HG02852 (cell line): ENCODE measurements around the gene AGXT.

ENCODE experiments used
- ATAC-seq: cut with Tn5 transposase; IDR thresholded peaks from one replicate; pipeline ENCODE4 v1.9.1; 2021; ENCODE audit warnings: mild to moderate bottlenecking, moderate library complexity; ENCODE audit not compliant: unreplicated experiment

Gene AGXT

GRCh38 chr2:240868286-240869108, at the start of gene AGXT:
AGXT (plus strand) TSS chr2:240868824; CDS start chr2:240868866, 42 bp downstream.
- no peak for ATAC-seq

GRCh38 chr2:240819126-240819857, 49.3 kb upstream of the AGXT start:
- ATAC-seq: no peak

- no peak for ATAC-seq
Observed at GRCh38 chr2:240819858-240820606, 48.6 kb upstream of the AGXT start, which contains the start of gene KIF1A. KIF1A (minus strand) TSS chr2:240820219; CDS start chr2:240797752, 22,467 bp downstream.

- ATAC-seq: no peak
Observed at GRCh38 chr2:240820607-240821428, 47.8 kb upstream of the AGXT start.

DNA sequence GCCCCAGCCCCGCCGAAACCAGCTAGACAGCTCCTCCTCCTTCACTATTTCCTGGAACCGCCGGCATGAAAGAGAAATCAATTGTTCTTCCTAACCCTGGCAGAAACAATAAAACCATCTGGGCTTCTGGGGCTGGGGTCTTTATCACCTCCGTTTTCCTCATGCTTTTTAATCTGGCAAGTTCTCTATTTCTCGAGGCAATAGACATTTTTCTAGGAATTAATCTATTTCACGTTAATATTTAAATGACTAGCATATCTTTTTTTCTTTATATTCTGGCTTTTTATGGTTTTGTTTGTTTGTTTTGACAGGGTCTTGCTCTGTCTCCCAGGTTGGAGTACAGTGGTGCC, 47.2 kb upstream of the AGXT start:
- ATAC-seq: no peak

- ATAC-seq: no peak
Observed at GRCh38 chr2:240822280-240822847, 46.3 kb upstream of the AGXT start.

DNA sequence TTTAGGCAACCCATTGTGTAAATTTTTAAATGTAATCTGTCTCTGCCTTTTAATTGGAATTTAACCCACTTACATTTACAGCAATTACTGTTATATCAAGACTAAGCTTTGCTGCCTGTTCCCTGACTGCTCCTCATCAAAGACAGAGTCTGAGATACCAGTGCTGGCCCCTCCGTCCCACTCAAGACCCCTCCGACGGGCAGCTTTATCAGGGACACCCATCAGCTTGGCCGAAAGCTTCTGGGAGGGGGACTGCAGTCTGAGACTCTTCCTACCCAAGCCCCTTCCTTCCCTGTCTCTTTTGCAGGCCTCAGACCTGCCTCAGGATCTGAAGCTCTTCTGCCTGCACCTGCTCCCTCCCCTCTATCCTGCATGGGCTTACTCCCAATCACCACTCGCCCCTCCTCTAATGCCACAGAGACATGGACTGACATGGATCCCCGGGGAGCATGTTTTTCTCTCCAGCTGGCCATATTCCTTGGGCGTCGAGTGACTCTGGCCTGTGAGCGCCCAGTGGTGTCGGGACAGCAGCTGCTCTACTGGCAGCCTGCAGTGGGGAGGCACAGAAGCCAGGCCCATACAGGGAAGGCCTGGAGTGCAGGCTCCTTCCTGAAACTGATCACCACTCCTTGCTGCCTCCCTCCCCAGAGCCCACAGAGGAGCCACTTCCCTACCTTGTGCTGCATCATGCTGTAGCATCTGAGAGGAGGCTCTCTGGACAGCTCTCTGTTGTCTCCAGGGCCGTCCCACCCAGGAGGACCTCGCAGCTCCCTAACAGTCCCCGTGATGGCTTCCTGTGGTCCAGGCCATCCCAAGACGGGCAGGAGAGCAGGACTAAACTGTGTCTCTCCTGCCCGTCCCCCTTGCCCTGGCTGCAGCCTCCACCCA, 44.9 kb upstream of the AGXT start:
- ATAC-seq: no peak

DNA sequence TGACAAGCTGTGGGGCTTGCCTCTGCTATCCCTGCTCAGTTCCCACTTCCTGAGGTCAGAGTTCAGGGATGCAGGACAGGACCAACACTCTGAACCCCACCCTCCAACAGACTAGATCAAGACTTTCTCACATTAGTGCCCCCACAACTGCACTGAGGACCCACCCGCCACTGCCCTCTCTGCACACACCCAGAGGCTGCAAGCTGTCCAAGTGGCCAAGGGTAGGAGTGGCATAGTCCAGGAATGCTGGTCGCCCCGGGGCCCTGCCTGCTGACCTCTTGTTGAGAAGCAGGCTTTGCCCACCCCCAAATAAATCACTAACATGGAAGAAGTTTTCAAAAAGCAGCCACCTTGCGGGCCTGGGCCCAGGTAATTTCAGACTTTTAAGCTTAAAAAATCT, 43.1 kb upstream of the AGXT start:
- ATAC-seq: no peak

- ATAC-seq: no peak
Observed at GRCh38 chr2:240831594-240832204, 36.9 kb upstream of the AGXT start.

DNA sequence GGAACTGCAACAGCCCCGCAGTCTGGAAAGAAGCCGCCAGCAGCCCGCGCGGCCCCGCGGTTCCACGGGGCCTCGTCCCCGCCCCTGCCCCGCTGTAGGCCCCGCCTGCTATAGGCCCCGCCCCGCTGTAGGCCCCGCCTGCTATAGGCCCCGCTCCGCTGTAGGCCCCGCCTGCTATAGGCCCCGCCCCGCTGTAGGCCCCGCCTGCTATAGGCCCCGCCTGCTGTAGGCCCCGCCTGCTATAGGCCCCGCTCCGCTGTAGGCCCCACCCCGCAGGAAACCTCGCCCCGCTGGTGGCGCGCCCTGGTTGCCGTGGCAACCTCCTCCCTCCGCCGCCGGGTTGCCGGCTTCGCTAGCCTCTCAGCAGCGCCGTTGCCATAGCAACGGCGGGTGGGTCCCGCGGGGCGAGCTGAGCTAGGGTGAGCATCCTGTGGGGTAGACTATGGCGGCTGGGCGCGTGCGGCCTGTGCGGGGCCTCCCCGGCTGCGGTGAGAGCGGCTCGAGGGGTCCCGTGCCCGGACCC, 36.4 kb upstream of the AGXT start:
- ATAC-seq: peak; percentile 77

GRCh38 chr2:240832921-240833494, 35.6 kb upstream of the AGXT start:
- no peak for ATAC-seq

GRCh38 chr2:240833724-240834285, 34.8 kb upstream of the AGXT start:
- no peak for ATAC-seq

DNA sequence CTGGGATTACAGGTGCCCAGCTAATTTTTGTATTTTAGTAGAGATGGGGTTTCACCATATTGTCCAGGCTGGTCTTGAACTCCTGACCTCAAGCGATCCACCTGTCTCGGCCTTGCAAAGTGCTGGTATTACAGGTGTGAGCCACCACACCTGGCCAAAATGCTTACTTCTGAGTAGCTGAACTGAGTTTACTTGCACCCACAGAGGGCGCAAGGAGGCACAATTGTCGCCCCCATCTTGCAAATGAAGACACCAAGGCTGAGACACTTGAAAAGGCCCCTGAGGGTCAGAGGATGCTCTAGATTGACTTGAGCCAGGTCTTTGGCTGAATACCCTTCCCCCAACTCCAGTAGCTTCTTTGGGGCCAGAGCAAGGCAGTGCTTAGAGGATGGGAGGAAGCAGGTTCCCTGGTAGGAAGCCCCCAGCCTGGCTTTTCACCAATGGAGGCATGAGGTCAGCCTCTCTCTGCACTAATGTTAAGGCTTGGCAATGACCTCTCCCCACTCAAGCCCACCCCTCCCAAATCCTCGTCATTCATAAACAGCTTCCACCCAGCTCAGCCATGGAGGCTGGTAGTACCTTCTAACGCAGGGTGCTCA, 34.1 kb upstream of the AGXT start:
- no peak for ATAC-seq

GRCh38 chr2:240835528-240835927, 33.1 kb upstream of the AGXT start:
- no peak for ATAC-seq

GRCh38 chr2:240836781-240837467, 31.7 kb upstream of the AGXT start:
- no peak for ATAC-seq

- no peak for ATAC-seq
Observed at GRCh38 chr2:240837621-240838020, 31.0 kb upstream of the AGXT start.
